Germinal center (tissue), 1 donor: ENCODE results near the gene NOP58.
"Not testable (repeated sequence)": the region's sequence is repeated elsewhere in the genome, so short reads cannot be mapped to it uniquely, and the experiment has no call there.

Source experiments
- DNase-seq: peaks from one replicate; pipeline ENCODE4 v3.0.0; 2012; ENCODE audit warnings: mixed read lengths, low spot score

Gene NOP58, protein sequence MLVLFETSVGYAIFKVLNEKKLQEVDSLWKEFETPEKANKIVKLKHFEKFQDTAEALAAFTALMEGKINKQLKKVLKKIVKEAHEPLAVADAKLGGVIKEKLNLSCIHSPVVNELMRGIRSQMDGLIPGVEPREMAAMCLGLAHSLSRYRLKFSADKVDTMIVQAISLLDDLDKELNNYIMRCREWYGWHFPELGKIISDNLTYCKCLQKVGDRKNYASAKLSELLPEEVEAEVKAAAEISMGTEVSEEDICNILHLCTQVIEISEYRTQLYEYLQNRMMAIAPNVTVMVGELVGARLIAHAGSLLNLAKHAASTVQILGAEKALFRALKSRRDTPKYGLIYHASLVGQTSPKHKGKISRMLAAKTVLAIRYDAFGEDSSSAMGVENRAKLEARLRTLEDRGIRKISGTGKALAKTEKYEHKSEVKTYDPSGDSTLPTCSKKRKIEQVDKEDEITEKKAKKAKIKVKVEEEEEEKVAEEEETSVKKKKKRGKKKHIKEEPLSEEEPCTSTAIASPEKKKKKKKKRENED

DNA sequence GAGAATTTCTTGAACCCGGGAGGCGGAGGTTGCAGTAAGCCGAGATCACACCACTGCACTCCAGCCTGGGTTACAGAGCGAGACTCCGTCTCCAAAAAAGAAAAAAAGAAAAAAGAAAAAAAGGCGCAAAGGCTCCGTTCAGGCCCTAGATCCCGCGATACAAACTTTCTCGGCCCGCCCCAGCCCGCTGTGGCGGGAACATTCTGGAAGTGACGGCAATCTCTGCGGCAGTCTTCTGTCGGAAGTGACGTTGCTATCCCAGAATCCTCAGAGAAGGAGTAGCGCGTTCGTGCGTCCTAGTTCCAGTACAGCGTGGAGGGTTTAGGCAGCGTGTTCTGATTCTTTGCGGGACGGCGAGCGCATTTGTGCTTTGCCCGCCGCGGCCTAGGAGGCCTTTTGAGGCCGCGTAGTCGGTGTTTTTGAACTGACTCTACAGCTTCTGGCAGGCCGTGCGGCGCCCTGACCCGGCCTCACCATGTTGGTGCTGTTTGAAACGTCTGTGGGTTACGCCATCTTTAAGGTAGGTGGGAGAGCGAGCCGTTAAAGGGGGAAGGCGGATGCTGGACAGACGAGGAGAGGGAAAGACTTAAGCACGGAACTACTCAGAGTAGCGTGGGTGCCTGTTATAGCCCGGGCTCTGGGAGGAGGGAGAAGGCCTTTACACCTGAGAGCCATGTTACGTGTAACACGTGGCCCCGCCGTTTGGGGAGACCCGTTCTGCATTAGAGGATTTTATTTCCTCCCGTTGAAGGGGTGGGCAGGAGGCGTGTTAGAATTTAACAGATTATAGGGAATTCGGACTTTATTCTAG lies at the start of gene NOP58:
TSS of gene NOP58 (plus strand) at position 297 of the 811 bp plus-strand sequence. CDS start at position 476, 179 bp downstream.
- peak; percentile 93 for DNase-seq

DNA sequence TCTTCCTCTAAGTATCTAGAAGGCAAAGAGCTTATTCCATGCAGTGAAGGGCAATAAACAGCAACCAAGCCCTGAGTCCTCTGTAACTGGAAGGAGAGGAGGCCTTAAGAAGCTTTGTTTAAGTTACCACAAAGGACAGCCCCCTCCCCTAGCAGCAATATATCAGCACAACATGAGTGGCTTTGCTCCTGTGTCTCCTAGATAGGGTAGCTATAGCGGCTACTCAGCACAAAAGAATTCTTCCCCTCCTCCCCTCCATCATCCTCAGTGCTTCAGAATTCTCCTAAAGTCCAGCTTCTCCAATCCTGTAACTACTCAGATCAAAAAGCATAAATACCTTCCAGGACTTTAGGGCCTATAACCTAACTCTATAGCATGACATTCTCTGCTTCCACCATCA lies 43.7 kb upstream of the NOP58 start:
- DNase-seq = no peak

DNA sequence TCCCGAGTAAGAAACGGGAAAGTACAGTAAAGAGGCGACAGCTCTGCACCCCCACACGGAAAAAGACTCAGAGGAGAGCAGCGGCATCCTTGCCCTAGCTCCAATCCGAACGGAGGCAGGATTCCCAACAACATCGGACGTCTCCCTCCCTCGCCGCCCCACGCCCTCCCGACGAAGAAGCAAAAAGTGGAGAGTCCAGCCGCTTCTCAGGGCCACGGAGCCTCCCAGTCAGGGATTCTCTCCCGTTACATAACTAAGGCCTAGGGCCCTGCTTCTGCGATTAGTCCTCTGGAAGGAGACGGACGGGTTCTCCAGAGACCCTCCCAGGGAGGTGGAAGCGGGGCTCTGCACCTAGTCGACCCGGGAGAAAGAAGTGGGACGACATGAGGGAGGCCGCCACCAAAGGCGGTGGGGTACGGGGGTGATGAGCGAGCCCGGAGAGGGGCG lies 27.8 kb upstream of the NOP58 start:
- DNase-seq = peak; percentile 46

DNA sequence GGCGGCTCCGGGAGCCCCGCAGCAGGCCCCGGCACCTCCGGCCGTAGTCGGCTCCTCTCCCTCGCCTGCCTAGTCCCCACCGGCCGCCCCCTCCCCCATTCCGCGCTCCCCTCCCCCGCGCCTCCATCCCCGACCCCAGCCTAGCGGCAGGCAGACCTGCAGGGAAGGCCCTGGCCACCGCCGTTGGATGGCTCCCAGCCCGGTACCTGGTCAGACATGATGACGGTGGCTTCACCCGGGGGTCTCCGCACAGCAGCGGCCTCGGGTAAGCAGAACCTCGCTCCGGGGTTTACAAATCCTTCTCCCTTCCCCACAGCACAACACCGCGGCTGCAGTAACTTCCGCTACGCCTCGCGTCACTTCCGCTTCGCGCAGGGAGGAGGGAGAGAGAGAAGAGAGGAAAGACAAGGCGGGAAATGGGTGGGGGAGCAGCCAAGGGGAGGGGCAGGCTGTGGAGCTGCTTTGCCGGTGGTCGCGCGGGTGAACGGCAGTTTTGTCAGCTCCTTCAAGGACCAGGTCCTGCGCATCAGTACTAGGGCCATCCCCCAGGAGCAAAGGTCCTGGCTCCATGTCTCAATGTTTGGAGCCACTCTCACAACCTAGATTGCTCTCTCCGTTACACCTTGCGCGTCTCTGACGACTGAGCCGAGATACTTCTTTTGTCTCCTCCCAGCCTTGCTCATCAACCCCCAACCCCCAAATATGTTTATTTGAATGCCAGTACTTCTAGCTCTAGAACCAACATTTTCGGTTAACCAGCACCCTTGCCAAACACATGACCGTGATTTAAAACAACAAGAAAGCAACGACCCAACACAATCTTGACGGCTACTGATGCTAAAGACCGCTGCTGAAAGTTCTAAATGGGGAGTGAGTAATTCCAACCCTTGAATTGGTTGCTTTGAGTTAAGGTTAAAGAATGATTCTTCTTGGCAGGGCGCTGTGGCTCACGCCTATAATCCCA lies 27.0 kb upstream of the NOP58 start, which contains the start of gene SUMO1:
TSS of gene SUMO1 (minus strand) at position 364 of the 964 bp plus-strand sequence. CDS start at position 218, 146 bp downstream.
- peak; percentile 89 for DNase-seq

DNA sequence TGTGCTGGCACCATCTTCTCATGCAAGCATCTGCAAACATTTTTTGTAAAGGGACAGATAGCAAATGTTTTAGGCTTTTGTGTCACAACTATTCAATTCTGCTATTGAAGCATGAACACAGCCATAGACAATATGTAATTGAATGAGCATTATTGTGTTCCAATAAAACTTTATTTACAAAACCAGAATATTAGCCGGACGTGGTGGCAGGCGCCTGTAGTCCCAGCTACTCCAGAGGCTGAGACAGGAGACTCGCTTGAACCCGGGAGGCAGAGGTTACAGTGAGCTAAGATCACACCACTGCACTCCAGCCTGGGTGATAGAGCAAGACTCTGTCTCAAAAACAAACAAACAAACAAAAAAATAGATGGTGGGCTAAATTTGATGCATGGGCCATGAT lies 17.9 kb upstream of the NOP58 start:
- DNase-seq = not testable (repeated sequence)

DNA sequence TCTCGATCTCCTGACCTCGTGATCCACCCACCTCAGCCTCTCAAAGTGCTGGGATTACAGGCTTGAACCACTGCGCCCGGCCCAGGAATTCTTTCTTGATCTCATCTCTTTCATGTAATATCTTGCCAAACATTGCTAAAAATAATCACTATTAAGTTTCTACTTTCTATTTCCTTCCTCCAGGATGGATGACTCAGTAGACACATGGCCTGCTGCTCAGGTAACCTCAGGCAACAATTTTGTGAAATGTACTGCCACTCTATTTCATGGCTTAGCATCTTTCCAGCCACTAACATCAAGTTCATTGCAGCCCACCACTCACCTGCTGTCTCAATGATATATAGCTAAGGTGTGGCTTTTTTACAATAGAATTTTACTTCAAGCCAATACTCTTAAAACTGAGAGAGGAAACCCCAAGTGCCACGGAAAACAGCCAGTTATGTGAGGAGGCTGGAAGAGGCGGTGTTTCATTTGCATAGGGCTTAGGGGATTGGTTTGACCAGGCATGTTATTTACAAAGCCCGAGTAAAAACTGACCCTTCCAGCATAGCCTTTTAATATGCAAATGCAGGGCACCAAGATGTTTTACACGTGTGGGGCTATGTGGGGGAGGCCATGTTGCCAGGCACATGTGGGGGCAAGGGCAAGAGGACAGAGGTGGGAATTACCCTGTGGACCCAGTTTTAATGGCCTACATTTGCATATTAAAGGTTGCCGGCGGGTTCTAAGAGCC lies 15.9 kb upstream of the NOP58 start:
- DNase-seq = no peak

DNA sequence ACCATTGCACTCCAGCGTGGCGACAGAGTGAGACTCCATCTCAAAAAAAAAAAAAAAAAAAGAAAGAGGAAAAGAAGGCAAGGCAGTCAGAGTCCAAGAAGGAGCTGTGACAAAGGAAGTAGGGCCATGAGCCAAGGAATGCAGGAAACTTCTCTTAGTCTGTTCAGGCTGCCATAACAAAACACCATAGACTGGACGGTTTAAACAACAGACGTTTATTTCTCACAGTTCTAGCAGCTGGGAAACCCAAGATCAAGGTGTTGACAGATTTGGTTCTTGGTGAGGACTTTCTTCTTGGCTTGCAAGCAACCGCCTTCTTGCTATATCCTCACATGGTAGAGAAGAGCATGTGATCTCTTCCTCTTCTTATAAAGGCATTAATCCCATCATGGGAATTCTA lies 14.1 kb upstream of the NOP58 start:
- DNase-seq = no peak

DNA sequence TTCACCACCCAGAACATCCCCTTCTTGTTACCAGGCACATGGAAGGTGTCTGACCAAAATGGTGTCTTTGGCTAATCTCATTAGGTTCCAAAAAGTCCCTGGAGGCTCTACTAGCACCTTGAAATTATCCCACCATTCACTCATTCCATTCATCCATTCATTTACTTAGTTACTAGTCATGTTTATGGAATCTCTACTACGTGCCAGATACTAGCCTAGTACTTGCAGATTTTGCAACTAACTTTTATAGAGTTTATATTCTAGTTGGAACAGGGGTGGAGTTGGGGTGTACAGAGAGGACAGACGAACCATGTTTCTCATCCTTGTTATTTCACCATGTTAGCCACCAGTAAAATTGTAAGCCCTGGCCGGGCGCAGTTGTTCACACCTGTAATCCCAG lies 4.0 kb upstream of the NOP58 start:
- DNase-seq = no peak

DNA sequence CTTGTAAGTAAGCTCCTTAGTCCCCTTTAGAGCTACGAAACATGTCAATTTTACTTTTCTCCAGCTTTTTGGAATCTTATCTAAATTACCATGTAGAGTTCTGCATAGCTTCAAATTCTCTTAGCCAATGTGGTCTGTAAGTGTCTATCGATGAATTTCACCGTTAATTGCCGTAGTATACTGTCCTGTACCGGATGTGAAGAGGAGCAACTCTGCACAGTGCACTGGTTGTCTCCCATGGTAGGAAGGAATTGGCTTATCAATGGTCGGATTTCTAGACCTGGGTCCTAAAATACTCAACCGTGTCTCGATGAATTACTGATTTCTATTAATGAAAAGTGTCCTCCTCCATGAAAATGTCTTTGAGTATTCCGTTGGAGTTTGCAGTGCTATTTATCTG lies 1.9 kb downstream of the NOP58 start:
- DNase-seq = peak; percentile 17

DNA sequence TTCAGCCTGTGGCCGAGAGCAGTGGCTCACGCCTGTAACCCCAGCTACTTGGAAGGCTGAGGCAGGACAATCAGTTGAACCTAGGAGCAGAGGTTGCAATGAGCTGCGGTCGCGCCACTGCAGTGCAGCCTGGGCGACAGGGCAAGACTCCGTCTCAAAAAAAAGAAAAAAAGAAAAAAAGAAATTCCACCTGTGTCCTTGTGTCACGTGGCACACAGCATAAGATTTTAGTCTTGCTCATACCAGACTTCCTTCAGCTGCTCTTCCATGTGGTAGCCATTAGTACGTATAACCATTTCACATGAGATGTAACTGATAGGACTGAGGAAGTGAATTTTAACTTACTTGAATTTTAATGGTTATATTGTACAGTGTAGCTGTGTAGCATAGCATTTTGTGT lies 4.0 kb downstream of the NOP58 start:
- peak; percentile 27 for DNase-seq

DNA sequence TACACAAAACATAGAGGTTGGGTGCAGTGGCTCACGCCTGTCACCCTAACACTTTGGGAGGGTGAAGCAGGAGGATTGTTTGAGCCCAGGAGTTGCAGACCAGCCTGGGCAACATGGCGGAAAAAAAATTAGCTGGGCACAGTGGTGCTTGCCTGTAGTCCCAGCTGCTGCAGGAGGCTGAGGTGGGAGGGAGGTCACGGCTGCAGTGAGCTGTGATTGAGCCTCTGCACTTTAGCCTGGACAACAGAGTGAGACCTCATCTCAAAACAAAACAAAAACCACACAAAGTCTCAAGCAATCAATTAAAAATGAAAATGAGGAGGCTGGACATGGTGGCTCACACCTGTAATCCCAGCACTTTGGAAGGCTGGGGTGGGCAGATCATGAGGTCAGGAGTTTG lies 4.9 kb downstream of the NOP58 start:
- DNase-seq = no peak

DNA sequence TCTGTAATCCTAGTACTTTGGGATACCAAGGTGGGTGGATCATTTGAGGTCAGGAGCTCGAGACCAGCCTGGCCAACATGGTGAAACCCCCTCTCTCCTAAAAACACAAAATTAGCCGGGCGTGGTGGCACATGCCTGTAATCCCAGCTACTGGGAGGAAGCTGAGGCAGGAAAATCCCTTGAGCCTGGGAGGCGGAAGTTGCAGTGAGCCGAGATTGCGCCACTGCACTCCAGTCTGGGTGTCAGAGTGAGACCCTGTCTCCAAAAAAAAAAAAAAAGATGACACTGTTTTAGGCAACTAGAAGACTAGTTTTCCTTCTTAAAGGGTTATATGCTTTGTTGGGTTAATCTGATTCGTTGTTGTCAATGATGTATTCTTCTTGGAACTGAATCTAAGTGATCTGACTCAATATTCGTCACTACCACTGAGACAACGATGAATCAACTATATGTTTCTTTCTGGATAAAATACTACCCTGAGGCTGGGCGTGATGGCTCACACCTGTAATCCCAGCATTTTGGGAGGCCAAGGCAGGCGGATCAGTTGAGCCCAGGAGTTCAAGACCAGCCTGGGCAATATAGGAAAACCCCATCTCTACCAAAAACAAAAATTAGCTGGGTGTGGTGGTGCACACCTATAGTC lies 10.6 kb downstream of the NOP58 start:
- not testable (repeated sequence) for DNase-seq

DNA sequence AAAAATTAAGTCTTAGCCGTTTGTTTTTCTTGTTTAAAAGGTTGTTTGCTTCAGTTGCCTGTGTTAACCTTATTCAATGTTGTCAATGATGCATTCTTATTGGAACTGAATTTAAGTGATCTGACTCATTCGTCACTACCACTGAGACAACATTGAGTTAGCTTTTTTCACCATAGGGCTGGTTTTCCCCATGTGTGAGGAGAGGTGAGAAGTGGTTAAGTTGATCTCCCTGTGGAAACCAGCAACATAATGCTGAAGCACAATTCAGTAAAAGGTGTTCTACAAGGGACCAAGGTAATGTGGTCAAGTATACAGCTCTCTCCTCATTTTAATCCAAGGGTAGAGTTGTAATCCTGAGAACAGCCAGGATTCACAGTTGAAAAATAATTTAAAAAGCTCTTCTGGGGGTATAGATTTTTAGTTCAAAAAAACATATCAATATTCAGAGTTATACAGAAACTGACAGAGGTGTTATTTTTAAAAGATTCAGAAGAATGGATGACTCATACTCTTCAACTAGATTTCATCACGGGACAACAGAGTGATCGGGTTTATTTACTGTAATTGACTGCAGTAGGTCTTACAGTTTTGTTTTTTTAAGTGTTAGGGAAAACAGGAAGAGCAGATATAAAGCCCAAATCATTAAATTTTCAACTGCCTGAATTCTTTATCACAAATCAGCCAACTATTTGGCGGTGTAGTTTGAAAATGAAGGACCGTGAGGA lies 12.6 kb downstream of the NOP58 start:
- no peak for DNase-seq

DNA sequence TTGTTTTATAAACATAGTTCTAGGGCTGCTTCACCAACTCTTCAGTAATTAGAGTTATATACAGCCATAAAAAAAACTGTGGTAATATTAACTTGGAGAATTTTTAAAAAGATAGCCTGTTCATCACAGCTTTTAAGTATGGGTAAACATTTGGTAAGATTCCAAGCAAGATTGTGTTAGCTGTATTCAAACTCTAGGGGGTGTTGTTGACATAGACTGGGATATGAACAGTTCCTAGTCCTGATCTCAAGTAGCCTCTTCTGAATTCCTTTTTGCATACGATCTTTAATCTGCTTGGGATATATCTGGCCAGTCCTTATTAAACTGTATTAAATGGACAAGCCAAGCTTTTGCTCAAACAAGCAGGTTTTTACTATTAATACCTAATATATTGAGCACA lies 13.4 kb downstream of the NOP58 start:
- no peak for DNase-seq

DNA sequence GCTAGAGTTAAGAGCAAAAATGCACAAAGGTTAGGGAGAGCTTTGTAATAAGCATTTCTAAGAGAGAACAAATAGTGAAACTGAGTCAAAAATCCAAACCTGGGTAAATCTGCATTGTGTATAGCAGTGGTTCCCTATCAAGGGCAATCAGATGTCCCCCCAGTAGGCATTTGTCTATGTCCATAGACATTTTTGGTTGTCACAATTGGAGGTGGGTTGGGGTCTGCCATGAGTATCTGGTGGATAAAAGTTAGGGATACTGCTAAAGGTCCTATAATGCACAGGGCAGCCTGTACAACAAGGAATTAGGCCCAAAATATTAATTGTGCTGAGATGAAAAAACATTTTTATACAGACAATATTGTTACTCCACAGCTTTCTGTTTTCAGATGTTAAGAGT lies 21.0 kb downstream of the NOP58 start:
- no peak for DNase-seq

DNA sequence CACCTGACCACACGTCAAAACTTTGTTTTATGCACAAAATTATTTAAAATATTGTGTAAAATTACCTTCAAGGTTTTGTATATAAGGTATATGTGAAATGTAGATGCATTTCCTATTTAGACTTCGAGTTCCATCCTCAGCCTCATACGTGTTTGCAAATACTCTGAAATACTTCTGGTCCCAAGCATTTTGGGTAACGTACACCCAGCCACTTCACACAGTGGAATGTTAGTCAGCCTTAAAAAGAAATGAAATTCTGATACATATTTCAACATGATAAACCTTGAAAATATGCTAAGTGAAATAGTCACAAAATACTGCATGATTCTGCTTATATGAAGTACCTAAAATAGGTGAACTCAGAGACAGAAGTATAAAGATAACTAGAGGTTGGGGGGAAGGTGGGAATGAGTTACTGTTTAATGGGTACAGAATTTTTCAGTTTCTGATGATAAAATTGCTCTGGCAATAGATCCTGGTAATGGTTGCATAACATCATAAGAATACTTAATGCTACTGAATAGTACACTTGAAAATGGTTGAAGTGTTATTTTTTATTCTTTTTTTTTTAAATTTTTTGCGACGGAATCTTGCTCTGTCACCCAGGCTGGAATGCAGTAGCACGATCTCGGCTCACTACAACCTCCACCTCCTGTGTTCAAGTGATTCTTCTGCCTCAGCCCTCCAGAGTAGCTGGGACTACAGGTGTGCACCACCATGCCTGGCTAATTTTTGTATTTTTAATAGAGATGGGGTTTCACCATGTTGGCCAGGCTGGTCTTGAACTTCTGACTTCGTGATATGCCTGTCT lies 24.0 kb downstream of the NOP58 start:
- DNase-seq = no peak

DNA sequence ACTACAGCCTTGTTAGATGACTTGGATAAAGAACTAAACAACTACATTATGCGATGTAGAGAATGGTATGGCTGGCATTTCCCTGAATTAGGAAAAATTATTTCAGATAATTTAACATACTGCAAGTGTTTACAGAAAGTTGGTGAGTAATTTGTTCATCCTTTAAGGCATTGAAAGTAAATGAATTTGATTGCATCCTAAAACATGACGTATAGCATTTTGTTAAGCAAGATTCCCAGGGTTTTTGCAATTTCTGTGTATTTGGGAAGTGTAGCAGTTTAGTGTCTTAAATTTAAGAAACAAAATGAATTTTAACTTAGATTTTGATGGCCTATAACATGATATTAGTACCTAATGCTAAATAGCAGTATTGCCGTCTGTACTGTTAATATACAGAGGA lies 24.8 kb downstream of the NOP58 start:
- DNase-seq = no peak

DNA sequence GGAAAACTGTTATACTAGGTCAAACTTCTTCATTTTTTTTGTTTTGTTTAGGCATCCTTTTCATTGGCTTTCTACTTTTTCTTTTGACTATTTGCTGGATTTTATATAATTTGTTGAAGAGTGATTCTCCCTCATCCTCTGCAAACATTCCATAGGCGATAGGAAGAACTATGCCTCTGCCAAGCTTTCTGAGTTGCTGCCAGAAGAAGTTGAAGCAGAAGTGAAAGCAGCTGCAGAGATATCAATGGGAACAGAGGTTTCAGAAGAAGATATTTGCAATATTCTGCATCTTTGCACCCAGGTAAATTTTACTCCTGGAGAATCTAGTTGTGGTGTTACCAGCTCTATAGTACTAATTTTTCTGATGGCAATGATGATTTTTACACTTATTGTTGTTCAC lies 25.4 kb downstream of the NOP58 start:
- no peak for DNase-seq

DNA sequence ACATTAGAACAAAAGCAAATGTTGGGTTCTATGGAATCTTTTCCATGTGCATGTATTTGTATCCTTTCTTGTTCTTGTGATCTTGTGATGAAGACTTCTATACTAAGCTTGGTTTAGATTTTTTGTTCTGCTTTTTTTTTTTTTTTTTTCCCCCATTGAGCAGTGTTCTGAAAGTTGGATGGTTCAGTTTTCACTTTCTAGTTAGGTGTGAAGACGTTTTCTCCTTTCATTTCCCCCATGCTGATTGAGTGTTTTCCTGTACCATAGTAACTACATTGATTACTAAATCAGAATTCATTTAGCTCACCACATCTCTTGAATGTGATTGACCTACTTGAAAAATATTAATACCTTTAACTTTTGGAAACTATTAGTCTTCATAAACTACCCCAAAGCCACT lies 34.1 kb downstream of the NOP58 start:
- DNase-seq = no peak
